GM19372 (cell line): Measurements from ENCODE around the gene UCHL3.

Source experiments
- ATAC-seq: cut with Tn5 transposase; IDR thresholded peaks from one replicate; pipeline ENCODE4 v1.9.1; 2021; ENCODE audit warnings: mild to moderate bottlenecking, low read depth, moderate library complexity; ENCODE audit not compliant: unreplicated experiment

Gene UCHL3

DNA sequence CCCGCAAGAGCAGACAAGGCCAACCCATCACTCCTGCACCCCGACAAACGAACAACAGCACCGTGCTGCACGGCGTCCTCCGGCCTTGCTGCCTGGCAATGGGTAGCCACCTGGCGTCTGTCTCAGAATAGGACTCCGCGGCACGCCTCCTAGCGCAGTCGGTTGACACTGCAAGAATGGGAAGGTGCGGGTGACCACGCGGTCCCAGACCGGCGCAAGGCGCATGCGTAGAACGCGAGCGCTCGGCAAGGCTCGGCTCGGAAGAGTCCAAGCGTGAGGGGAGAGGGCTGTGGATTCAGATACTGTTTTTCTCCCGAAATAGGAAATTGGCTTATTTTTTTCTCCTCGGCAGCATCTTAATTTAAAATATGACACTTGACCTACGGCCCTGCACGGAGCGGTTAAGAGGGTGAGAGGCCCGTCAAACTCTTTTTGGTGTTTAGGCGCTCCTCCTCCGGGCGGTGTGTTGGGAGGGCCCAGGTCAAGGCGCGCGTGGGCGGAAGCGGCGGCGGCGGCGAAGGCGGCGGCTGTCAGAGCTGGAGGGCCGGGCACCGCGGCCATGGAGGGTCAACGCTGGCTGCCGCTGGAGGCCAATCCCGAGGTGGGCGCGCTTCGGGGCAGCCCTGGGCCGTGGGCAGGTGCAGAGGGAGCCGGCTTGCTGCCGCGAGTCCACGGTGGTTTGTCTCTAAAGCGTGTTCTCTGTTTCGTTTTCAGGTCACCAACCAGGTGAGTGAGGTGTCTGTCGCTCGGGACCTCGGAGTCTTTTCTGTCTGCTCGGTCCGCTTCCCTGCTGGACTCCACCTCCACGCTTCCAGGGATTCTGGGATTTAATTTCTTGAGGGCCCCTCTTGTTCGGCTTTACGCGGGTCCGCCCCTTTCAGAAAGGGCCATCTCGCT lies at the start of gene UCHL3:
TSS of gene UCHL3 (plus strand) at position 530 of the 897 bp plus-strand sequence. CDS start at position 560, 30 bp downstream.
- ATAC-seq: peak; percentile 95

DNA sequence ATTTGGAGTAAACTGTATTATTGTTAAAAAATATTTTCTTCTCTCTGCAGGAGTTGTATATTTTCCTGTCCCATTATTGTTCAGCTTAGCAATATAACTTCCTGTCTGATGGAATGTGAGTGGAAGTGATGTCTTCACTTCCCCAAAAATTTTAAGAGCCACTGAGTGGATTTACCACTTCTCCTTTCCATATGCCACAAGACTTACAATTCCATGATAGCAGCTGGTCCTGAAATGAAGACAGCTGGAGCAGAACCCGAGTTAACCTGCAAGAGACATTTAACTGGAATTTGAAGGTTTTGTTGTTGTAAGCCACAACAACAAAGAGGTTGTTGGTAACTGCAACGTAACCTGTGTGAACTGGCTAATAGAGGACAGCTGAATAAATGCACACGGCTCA lies 44.3 kb upstream of the UCHL3 start:
- no peak for ATAC-seq

DNA sequence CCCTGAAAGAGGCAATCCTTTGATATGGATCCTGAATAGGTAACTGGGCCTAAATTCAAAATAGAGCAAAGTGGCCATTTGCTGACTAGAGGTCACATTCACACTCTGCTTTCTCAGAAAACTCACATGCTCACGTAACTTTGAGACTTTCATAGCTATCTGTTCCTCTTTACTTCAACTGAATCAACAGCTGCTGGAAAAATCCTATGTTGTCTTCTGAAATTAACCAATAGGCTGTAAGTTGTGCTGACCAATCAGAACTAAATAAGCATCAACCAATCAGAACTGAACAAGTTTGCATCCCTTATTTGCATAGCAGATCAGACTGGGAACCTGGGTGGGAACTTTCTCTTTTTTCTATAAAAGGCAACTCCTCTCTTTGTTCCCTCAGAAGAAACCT lies 43.6 kb upstream of the UCHL3 start:
- ATAC-seq: no peak

DNA sequence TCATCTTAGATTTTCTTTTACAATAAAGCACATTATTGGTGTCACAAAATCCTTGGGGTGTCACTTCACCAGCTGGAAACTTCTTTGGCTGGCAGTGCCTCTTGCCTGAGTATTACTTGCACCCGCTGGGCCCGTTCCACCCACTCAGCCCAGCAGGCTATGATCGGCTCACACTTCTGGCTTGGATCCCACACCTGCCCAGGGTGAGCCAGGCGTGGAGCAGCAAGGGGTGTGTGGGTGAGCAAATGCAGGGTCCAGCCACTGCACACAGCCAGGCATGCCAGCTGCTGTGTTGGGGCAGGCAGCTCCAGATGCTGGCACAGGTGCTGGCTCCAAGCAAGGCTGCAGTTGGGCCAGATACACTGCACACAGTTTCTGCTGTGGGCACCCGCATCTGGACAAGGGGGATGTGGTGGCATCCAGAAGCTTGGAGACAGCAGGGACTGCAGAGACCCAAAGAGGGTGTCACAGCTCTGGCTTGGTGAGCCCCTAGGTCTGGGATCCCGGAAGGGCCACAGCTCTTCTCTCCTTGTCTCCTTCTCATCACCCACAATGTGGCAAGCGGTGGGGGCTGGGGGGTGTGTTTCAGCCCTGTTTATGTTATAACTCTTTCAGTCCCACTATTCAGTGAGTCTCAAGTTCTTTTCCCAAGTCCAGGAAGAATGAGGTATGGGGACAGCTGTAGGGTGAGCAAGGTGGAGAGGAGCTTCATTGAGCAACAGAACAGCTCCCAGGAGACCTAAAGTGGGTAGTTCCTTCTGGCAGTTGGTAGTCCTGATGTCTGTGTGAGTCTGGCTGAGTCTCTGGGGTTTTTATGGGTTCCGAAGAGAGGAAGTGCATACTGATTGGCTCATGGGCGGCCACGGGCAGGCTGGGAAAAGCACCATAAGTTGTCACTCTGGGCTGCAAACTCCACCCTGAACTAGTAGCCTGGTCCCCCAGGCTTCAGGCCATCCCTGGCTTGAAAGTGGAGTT lies 42.3 kb upstream of the UCHL3 start:
- no peak for ATAC-seq

DNA sequence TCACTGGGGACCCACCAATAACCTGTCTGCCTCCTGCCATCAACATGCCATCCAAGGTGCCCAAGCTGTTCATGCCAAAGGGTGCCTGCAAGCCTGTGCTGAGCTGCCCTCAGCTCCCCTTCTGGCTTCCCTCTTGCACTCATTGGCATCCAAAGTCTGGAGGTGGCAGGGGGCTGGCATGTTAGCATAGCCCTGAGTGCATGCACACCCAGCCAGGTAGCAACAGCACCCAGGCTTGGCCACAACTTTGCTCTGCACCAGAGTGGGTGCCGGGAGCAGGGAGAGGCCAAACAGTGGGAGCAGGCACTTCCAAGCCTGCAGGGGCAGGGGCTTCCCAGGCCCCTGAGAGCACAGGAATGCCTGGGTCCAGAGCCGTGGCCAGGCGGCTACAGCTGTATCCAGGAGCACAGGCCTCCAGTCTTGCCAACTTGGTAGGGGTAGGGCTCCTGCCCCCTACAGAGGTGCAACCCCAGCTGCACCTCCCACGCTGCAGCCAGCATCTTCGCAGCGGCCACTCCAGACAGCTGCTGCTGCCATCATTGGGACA lies 41.5 kb upstream of the UCHL3 start:
- ATAC-seq: no peak

DNA sequence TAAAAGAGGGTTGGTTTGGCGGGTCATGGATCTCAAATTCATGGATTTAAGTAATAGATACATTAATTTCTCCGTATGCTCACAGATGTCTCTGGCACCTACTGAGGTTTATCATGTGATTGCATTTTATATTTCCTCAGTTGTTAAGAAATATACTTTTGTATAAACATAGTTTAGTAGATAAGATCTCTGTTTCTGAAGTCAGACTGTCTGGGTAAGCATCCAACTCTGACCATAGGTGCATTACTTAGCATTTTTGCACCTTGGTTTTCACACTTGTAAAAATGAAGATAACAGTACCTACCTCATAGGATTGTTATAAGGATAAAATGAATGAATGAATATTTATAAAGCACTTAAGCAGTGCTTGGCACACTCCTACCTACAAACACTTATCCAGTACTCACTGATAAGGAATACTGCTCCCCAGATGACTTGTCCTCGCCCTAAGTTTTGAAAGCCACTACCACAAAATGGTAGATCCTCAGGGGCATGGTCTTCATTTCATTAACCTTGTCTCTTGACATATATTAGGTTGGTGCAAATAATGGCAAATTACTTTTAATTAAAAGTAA lies 38.5 kb upstream of the UCHL3 start:
- no peak for ATAC-seq

DNA sequence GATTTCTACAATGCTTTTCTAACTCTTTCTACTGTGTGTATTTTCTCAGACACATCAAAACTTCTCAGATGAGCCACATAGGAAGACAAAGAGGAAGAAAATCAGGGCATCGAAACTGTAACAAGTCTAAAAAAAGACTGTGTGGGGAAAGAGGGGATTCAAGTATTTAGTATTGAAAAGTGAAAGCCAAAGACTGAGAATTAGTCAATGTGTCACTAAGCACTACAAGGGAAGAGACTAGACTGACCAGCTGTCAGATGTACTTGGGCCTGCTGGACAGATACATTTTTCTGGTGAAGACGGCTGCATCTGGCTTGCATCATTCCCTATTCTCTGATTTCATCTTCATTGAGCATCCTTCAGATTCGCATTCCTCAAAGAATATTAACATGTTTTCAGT lies 37.3 kb upstream of the UCHL3 start:
- ATAC-seq: peak; percentile 77

DNA sequence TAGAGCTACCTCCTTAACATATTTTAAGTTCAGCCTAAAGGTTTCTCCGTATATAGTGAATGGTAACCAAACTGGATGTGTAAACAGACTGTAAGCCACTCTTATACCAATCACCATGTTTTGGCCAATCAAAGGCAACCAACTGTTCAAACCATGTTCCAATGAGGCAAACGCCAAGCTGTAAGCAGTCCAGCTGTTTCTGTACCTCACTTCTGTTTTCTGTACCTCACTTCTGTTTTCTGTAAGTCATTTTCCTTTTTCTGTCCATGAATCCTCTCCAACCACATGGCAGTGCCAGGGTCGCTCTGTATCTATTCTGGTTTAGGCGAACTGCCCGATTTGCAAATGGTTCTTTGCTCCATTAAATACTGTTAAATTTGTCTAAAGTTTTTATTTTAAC lies 36.3 kb upstream of the UCHL3 start:
- ATAC-seq: no peak

DNA sequence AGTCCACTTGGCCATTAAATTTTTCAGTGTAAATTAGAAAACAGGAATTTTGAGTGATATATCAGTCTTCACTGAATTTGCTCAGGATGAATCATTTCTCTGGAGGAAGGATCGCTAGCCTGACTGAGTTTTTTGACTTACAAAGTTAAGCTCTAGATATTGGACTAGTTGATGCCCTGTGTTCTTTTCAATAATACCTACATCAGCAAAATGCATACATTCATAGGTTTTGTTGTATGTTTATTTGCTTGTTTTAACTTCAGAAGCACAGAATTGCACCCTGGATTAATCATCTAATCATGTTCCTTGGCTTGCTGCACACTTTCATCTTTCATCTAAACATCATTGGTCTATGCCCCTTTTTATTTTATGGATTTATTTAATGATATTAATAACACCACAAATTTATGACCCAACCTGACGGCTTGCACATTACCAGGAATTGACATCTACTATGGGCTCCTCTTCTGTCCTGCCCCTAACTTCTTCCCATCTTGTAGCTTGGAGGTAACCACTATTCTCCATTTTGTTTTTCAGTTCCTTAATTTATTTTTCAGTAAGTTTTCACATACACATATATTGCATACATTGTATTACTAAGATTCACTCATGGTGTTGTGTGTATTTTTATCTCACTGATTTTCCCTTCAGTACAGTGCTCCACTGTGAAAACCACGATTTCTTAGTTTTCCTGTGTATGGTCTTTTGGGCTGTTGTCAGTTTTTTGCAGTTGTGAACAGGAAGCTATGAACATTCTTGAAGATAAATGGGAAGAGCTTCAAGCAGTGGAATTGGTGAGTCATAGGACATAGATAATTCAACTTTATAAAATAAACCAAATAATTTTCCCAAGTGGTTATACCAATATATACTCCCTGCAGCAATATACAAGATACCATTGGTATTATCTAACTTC lies 35.3 kb upstream of the UCHL3 start:
- no peak for ATAC-seq

DNA sequence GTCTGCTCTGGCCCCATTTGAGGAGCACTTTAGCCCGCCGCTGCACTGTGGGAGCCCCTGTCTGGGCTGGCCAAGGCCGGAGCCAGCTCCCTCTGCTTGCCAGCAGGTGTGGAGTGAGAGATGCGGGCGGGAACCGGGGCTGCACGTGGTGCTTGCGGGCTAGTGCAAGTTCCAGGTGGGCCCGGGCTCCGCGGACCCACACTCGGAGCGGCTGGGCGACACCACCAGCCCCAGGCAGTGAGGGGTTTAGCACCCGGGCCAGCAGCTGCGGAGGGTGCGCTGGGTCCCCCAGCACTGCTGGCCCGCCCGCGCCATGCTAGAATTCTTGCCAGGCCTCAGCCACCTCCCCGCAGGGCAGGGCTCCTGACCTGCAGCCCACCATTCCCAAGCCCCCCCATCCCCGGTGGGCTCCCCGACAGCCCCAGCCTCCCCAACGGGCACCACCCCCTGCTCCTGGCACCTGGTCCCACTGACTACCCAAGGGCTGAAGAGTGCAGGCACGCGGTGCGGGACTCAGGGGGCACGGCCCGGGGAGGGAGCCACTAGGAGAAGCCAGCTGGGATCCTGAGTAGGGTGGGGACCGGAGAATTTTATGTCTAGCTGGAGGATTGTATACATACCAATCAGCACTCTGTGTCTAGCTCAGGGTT lies 31.0 kb upstream of the UCHL3 start:
- ATAC-seq: no peak

DNA sequence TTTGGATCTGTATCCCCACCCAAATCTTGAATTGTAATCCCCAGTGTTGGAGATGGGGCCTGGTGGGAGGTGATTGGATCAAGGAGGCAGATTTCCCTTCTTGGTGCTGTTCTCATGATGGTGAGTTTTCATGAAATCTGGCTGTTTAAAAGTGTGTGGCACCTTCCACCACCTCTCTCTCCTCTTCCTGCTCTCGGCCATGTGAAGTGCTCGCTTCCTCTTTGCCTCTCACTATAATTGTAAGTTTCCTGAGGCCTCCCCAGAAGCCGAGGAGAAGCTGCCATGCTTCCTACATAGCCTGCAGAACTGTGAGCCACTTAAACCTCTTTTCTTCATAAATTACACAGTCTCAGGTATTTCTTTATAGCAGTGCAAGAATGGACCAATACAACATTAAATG lies 27.6 kb upstream of the UCHL3 start:
- ATAC-seq: no peak

DNA sequence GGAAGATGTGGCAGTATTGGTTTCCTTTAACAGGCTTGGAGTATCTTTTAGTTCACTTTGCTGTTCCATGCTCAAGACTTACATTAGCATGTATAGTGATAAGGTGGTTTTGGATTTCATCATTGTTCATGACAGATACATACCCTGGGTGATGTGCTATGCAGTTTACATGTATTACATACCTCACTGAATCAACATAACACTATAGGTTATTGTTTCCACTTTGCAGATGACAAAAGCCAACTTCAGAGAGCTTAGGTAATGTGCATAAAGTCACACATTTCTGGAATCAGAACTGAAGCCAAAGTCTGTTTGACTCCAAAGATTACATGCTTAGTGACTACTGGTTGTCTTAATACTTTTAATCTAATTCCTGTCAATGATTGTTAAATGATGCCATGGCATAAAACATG lies 19.0 kb upstream of the UCHL3 start:
- ATAC-seq: no peak

DNA sequence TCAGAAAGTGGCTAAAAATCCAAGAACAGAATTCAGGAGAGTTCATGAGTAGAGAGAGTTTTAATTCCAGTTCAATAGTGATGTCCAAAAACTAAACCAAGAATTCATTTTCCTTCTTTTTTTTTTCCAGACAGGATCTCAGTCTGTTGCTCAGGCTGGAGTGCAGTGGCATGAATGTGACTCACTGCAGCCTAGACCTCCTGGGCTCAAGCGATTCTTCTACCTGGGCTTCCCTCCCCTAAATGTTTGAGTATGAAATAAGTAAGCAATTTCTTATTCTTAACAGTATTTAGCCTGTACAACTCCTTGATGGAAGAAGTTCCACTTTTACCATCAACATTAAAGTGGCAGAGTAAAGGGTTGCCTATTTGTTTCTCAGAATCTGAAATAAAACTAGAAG lies 15.7 kb upstream of the UCHL3 start:
- no peak for ATAC-seq

DNA sequence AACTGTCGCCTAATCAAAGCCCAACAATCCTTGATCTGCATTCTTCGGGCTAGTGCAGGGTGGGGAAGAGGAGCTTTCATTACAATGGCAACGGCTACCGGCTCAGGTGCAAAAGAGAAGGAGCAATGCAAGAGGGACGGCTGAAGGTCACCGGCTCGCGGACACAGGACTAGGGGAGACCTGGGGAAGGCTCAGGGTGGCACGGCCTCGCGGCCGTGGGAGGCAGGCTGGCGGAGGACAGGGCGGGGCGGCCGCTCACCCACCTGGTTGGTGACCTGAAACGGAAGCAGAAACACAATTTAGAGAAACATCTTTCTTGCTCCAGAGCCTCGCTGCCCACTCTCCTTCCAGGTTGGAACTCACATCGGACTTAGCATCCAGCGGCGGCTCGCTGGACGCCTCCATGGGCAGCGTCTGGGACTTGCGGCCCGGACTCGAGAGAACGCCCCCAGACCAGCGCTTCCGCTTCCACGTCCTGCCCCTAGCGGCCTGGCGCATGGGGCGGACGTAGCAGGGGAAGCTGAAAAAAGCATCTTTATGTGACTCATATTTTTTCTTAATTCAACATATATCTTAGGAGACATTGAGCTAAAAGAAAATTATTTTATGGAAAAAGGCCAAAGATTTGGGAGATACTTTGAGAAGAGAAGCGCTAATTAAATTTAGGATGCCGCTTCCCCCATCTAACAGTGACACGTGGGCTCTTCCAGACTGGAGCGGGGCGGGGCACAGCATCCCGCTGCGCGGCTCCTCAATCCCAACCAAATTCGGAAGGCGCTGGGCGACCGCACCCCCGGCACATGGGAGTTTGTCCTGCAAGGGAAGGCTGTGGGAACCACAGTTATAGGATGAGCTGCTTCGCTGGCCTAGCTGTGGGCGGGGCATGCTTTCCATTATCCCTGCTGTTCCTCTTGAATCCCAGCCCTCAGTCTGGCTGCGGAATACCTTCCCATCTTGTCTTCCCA lies 11.9 kb upstream of the UCHL3 start, which contains the start of gene COMMD6:
TSS of gene COMMD6 (minus strand) at position 441 of the 965 bp plus-strand sequence. CDS start at position 405, 36 bp downstream.
- peak; percentile 97 for ATAC-seq

DNA sequence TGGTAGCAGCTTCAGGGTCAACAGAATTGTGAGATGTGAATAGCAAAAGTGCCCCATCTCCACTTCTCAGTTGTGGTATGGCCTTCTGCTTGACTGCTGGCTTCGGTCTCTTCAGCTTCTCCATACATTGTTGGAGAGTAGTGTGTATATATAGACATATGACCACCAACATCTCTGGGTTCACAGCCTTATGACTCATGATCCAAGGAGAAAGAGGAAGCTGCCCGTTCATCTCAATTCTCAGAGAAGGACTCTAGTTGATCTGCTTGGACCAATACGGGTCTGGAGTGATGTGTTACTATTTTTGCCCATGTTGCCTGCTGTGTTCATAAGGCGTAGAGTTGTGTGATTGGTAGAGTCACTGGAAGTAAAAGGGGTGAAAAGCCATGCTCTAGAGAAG lies 8.3 kb upstream of the UCHL3 start:
- no peak for ATAC-seq

DNA sequence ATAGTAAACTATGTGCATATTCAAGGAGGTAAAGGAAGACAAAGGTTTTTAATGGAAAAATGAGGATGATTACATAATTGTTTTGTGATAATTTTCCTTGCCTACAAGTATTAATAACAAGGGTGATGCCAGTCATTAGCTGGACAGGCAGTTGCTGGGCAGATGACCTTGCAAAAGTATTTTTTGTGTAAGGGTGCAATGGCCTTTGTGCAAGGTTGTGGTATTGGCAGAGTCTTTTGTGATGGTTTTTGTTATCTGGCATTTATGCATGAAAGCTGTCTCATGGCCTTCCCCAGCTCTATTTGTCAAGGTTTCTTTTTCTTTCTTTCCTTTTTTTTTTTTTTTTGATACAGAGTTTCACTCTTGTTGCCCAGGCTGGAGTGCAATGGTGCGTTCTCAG lies 7.6 kb upstream of the UCHL3 start:
- no peak for ATAC-seq

DNA sequence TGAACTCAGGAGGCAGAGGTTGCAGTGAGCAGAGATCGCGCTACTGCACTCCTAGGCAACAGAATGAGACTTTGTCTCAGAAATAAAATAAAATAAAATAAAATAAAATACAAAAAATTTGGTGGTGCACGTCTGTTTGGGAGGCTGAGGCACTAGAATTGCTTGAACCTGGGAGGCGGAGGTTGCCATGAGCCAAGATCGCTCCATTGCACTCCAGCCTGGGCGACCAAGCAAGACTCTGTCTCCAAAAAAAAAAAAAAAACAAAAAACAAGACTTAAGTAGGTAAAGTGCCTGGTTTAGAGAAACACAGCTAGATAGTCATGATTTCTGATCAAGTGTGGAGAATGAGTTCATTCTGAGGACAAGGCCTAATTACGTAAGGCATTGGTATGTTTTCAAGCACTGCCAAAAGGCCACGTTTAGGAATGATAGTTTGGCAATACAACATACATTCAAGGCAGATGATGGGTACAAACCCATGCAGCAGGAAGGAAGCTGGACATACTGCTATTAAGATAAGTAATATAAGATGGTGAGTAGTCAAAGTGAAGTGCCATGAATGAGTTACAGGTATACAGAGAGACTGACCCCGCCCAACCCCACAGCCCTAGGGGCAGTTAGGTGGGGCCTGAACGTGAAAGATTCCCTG lies 4.8 kb upstream of the UCHL3 start:
- ATAC-seq: no peak
